Ovary (tissue), 3 donors: Measurements from ENCODE around the gene NNT.

Experiments used
- EP300 ChIP-seq: sonication (generic); formaldehyde crosslinking; IDR thresholded peaks from one replicate; pipeline ENCODE4 v1.6.1; 2017; ENCODE audit warnings: antibody characterized with exemption
- POLR2A ChIP-seq: fragments of 450-650 bp; IDR thresholded peaks from one replicate; pipeline ENCODE4 v1.6.1; 2017; ENCODE audit warnings: antibody characterized with exemption, mild to moderate bottlenecking, moderate library complexity
- TF ChIP-seq, protein P1 (sequence below), 3 donors: fragments of 450-650 bp in 2 of 3; fragments of 200-600 bp in 1 of 3; IDR thresholded peaks; one replicate each; pipeline versions ENCODE4 v1.5.1 to v1.8.0; 2016 to 2022; ENCODE audit warnings: antibody characterized with exemption in 3 of 3, mild to moderate bottlenecking in 1 of 3
- donor health status: DM: no; HTN: no; CAD: no.

- TF ChIP-seq, protein P1, sequence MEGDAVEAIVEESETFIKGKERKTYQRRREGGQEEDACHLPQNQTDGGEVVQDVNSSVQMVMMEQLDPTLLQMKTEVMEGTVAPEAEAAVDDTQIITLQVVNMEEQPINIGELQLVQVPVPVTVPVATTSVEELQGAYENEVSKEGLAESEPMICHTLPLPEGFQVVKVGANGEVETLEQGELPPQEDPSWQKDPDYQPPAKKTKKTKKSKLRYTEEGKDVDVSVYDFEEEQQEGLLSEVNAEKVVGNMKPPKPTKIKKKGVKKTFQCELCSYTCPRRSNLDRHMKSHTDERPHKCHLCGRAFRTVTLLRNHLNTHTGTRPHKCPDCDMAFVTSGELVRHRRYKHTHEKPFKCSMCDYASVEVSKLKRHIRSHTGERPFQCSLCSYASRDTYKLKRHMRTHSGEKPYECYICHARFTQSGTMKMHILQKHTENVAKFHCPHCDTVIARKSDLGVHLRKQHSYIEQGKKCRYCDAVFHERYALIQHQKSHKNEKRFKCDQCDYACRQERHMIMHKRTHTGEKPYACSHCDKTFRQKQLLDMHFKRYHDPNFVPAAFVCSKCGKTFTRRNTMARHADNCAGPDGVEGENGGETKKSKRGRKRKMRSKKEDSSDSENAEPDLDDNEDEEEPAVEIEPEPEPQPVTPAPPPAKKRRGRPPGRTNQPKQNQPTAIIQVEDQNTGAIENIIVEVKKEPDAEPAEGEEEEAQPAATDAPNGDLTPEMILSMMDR (IDR thresholded peaks at IDR 0.05) = no peak
- no peak for TF ChIP-seq POLR2A
- TF ChIP-seq EP300 = no peak
Observed at GRCh38 chr5:43555895-43556606, 46.9 kb upstream of the NNT start.
